Neural cell (in vitro differentiated cells): ENCODE results near the gene OXSM.

Source experiments
- MXI1 ChIP-seq: fragments of 450-650 bp; conservative IDR thresholded peaks from 2 replicates; pipeline ENCODE4 v1.6.1; 2014; ENCODE audit warnings: antibody characterized with exemption, mild to moderate bottlenecking; ENCODE audit not compliant: poor library complexity, severe bottlenecking
- POLR2AphosphoS5 ChIP-seq: IDR thresholded peaks from 2 replicates; pipeline ENCODE4 v1.6.1; 2012
- REST ChIP-seq: IDR thresholded peaks from 2 replicates; pipeline ENCODE4 v1.6.1; 2012; ENCODE audit warnings: borderline replicate concordance
- TF ChIP-seq, protein P1 (sequence below): fragments of 450-650 bp; IDR thresholded peaks from 2 replicates; pipeline ENCODE4 v1.5.1; 2014; ENCODE audit warnings: antibody characterized with exemption, mild to moderate bottlenecking, moderate library complexity; ENCODE audit not compliant: poor library complexity, severe bottlenecking

DNA sequence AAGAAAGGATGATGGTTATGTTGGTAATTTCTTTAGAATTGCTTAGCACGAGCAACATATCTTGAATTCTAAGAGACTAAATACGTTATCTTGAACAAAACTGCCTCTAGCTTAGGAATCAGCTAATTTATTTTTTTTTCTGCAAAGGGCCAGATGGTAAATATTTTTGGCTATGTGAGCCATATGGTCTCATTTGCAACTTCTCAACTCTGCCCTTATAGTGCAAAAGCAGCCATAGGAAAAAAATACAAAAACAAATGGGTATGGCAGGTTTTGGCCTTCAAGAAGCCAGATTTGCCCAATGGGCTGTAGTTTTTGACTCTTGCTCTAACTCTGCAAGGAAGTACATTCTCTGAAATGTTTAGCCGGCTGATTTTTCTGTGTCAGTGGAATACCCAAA, 11.9 kb downstream of the OXSM start:
- TF ChIP-seq REST (no peak), MXI1 (no peak), POLR2AphosphoS5 (no peak)
- TF ChIP-seq, protein P1, sequence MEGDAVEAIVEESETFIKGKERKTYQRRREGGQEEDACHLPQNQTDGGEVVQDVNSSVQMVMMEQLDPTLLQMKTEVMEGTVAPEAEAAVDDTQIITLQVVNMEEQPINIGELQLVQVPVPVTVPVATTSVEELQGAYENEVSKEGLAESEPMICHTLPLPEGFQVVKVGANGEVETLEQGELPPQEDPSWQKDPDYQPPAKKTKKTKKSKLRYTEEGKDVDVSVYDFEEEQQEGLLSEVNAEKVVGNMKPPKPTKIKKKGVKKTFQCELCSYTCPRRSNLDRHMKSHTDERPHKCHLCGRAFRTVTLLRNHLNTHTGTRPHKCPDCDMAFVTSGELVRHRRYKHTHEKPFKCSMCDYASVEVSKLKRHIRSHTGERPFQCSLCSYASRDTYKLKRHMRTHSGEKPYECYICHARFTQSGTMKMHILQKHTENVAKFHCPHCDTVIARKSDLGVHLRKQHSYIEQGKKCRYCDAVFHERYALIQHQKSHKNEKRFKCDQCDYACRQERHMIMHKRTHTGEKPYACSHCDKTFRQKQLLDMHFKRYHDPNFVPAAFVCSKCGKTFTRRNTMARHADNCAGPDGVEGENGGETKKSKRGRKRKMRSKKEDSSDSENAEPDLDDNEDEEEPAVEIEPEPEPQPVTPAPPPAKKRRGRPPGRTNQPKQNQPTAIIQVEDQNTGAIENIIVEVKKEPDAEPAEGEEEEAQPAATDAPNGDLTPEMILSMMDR: no peak
